Neural cell (in vitro differentiated cells): Measurements from ENCODE around the gene TRIM44. TPM values are rescaled to one million over a fixed set of nuclear protein-coding genes. Genes with fewer than 3 reads are reported as not detected.

ENCODE experiments used
- H2AFZ ChIP-seq: fragments of 200-600, 300-800 bp; sonication (generic), shearing (Covaris generic); 2 replicates; pipeline ENCODE4 v1.6.0; 2014; ENCODE audit warnings: low read depth, mild to moderate bottlenecking, antibody characterized with exemption, low read length, moderate library complexity
- H3F3A ChIP-seq: fragments of 200-600 bp; shearing (Covaris generic); 2 replicates; pipeline ENCODE4 v1.6.1; 2016; ENCODE audit warnings: mild to moderate bottlenecking, moderate library complexity, mixed read lengths, antibody characterized with exemption, low read length; ENCODE audit not compliant: insufficient read depth, poor library complexity, severe bottlenecking
- H3K27ac ChIP-seq: fragments of 200-600, 300-800 bp; sonication (generic), shearing (Covaris generic); 2 replicates; pipeline ENCODE4 v1.5.1; 2014; ENCODE audit warnings: mild to moderate bottlenecking, low read length, moderate library complexity
- H3K27me3 ChIP-seq: fragments of 300-800, 200-600 bp; sonication (generic), shearing (Covaris generic); 2 replicates; pipeline ENCODE4 v1.6.0; 2014; ENCODE audit warnings: mild to moderate bottlenecking, low read depth, low read length, moderate library complexity; ENCODE audit not compliant: insufficient read depth
- H3K36me3 ChIP-seq: fragments of 300-800, 200-600 bp; sonication (generic), shearing (Covaris generic); 2 replicates; pipeline ENCODE4 v1.5.1; 2014; ENCODE audit warnings: mild to moderate bottlenecking, antibody characterized with exemption, low read length, moderate library complexity; ENCODE audit not compliant: insufficient read depth
- H3K4me2 ChIP-seq: fragments of 300-800, 200-600 bp; sonication (generic), shearing (Covaris generic); 2 replicates; pipeline ENCODE4 v1.6.0; 2014; ENCODE audit warnings: mild to moderate bottlenecking, low read length
- H3K4me3 ChIP-seq: fragments of 300-800, 200-600 bp; sonication (generic), shearing (Covaris generic); 2 replicates; pipeline ENCODE4 v1.5.1; 2014; ENCODE audit warnings: mild to moderate bottlenecking, low read length, moderate library complexity
- H3K79me2 ChIP-seq: fragments of 200-600 bp; shearing (Covaris generic); replicated peaks from 2 replicates; pipeline ENCODE4 v1.6.0; 2014; ENCODE audit warnings: mild to moderate bottlenecking, low read length, moderate library complexity; ENCODE audit not compliant: insufficient read depth
- H3K9ac ChIP-seq: fragments of 300-800, 200-600 bp; sonication (generic), shearing (Covaris generic); 2 replicates; pipeline ENCODE4 v1.6.1; 2016; ENCODE audit warnings: mild to moderate bottlenecking, low read length, mixed read lengths
- H3K9me2 ChIP-seq: fragments of 200-600 bp; shearing (Covaris generic); 2 replicates; pipeline ENCODE4 v1.6.1; 2016; ENCODE audit warnings: mild to moderate bottlenecking, low read length, mixed read lengths; ENCODE audit not compliant: insufficient read depth
- H3K9me3 ChIP-seq: fragments of 200-600, 300-800 bp; sonication (generic), shearing (Covaris generic); 2 replicates; pipeline ENCODE4 v1.6.1; 2016; ENCODE audit warnings: mild to moderate bottlenecking, mixed run types, low read length, moderate library complexity, mixed read lengths
- H4K20me1 ChIP-seq: fragments of 200-600 bp; shearing (Covaris generic); 2 replicates; pipeline ENCODE4 v1.6.1; 2016; ENCODE audit warnings: mild to moderate bottlenecking, mixed run types; ENCODE audit not compliant: insufficient read depth
- CTCF ChIP-seq: fragments of 450-650 bp; IDR thresholded peaks from 2 replicates; pipeline ENCODE4 v1.5.1; 2014; ENCODE audit warnings: antibody characterized with exemption, mild to moderate bottlenecking, moderate library complexity; ENCODE audit not compliant: poor library complexity, severe bottlenecking
- EP300 ChIP-seq: fragments of 450-650 bp; conservative IDR thresholded peaks from 2 replicates; pipeline ENCODE4 v1.6.1; 2014; ENCODE audit warnings: antibody characterized with exemption, mild to moderate bottlenecking, moderate library complexity; ENCODE audit not compliant: poor library complexity, severe bottlenecking
- EZH2 ChIP-seq: fragments of 200-600, 300-800 bp; shearing (Covaris generic), sonication (generic); IDR thresholded peaks from 2 replicates; pipeline ENCODE4 v1.6.1; 2014; ENCODE audit warnings: antibody characterized with exemption, low read length, borderline replicate concordance, mild to moderate bottlenecking; ENCODE audit not compliant: insufficient read depth, poor library complexity, severe bottlenecking
- MXI1 ChIP-seq: fragments of 450-650 bp; conservative IDR thresholded peaks from 2 replicates; pipeline ENCODE4 v1.6.1; 2014; ENCODE audit warnings: antibody characterized with exemption, mild to moderate bottlenecking; ENCODE audit not compliant: poor library complexity, severe bottlenecking
- POLR2AphosphoS5 ChIP-seq: IDR thresholded peaks from 2 replicates; pipeline ENCODE4 v1.6.1; 2012
- RAD21 ChIP-seq: fragments of 450-650 bp; conservative IDR thresholded peaks from 2 replicates; pipeline ENCODE4 v1.6.1; 2014; ENCODE audit warnings: antibody characterized with exemption, mild to moderate bottlenecking, moderate library complexity
- REST ChIP-seq: IDR thresholded peaks from 2 replicates; pipeline ENCODE4 v1.6.1; 2012; ENCODE audit warnings: borderline replicate concordance
- SMC3 ChIP-seq: fragments of 450-650 bp; conservative IDR thresholded peaks from 2 replicates; pipeline ENCODE4 v1.6.1; 2014; ENCODE audit warnings: antibody characterized with exemption, mild to moderate bottlenecking, moderate library complexity; ENCODE audit not compliant: poor library complexity
- TAF1 ChIP-seq: IDR thresholded peaks from 2 replicates; pipeline ENCODE4 v1.6.1; 2012; ENCODE audit warnings: low read depth
- polyA plus RNA-seq: library from polyadenylated mRNA; depleted of rRNA; stranded (reverse); fragments of >200 nt; gene quantifications from 2 replicates; pipeline ENCODE4 v1.2.3, GENCODE V29; 2014

The TRIM44 gene
- polyA plus RNA-seq, 1 donor from 2014 or later, result 14.9 TPM

GRCh38 chr11:35804451-35805040, 142.0 kb downstream of the TRIM44 start:
- TF ChIP-seq CTCF, result no peak
- TF ChIP-seq REST, result no peak
- TF ChIP-seq MXI1, result no peak
- no peak for TF ChIP-seq EP300
- TF ChIP-seq EZH2, result no peak
- no peak for TF ChIP-seq TAF1
- TF ChIP-seq SMC3, result no peak
- no peak for TF ChIP-seq RAD21
- TF ChIP-seq POLR2AphosphoS5, result no peak
- no peak overlapping the region for H3K4me2 ChIP-seq
- no peaks in the 10 kb centered on the region for H3K9me2 ChIP-seq
- no peak overlapping the region for H3K4me3 ChIP-seq
- H3K79me2 ChIP-seq, result no peaks in the 10 kb centered on the region
- no peaks in the 10 kb centered on the region for H4K20me1 ChIP-seq
- no peaks in the 10 kb centered on the region for H3K9me3 ChIP-seq
- no peaks in the 10 kb centered on the region for H3K27me3 ChIP-seq
- no peaks in the 10 kb centered on the region for H3F3A ChIP-seq
- H2AFZ ChIP-seq, result no peak overlapping the region
- no peaks in the 10 kb centered on the region for H3K36me3 ChIP-seq
- no peak overlapping the region for H3K27ac ChIP-seq
- H3K9ac ChIP-seq, result no peak overlapping the region

GRCh38 chr11:35809561-35809960, 147.0 kb downstream of the TRIM44 start:
- no peaks in the 10 kb centered on the region for H3K9me2 ChIP-seq
- H3K27ac ChIP-seq, result no peak overlapping the region
- no peaks in the 10 kb centered on the region for H4K20me1 ChIP-seq
- H3K4me2 ChIP-seq, result no peak overlapping the region
- H3K4me3 ChIP-seq, result no peak overlapping the region
- H3K79me2 ChIP-seq, result no peaks in the 10 kb centered on the region
- H3K27me3 ChIP-seq, result no peaks in the 10 kb centered on the region
- H3K9me3 ChIP-seq, result no peaks in the 10 kb centered on the region
- H3F3A ChIP-seq, result no peaks in the 10 kb centered on the region
- TF ChIP-seq REST (no peak), EP300 (no peak), SMC3 (no peak), RAD21 (no peak), CTCF (no peak), TAF1 (no peak), POLR2AphosphoS5 (no peak), MXI1 (no peak), EZH2 (no peak)
- H2AFZ ChIP-seq, result no peak overlapping the region
- H3K36me3 ChIP-seq, result no peaks in the 10 kb centered on the region
- no peak overlapping the region for H3K9ac ChIP-seq
